Right atrium auricular region (tissue), 2 donors: ENCODE results near the gene PRKCZ. TPM values are rescaled to one million over a fixed set of nuclear protein-coding genes. Genes with fewer than 3 reads are reported as not detected.

Experiments used
- DNase-seq: peaks from one replicate; pipeline ENCODE4 v3.0.0-alpha.2; 2019; ENCODE audit warnings: low spot score
- H3K27ac ChIP-seq, 2 donors: fragments of 200-600 bp; sonication (generic); 1 replicate in 1 of 2; 2 replicates in 1 of 2; pipeline ENCODE4 v1.5.1; 2016 to 2019
- H3K27me3 ChIP-seq, 2 donors: fragments of 200-600 bp; sonication (generic); one replicate each; pipeline versions ENCODE4 v1.5.1 to v1.6.0; 2017 to 2019
- H3K36me3 ChIP-seq: fragments of 200-600 bp; sonication (generic); one replicate; pipeline ENCODE4 v1.5.1; 2016
- H3K4me1 ChIP-seq, 2 donors: fragments of 200-600 bp; sonication (generic); one replicate each; pipeline versions ENCODE4 v1.5.1 to v1.6.0; 2017 to 2019
- H3K4me3 ChIP-seq, 2 donors: fragments of 200-600 bp; sonication (generic); 1 replicate in 1 of 2; 2 replicates in 1 of 2; pipeline ENCODE4 v1.5.1; 2017 to 2019; ENCODE audit warnings: mild to moderate bottlenecking in 1 of 2, moderate library complexity in 1 of 2
- H3K9me3 ChIP-seq, 2 donors: fragments of 200-600 bp; sonication (generic); one replicate each; pipeline ENCODE4 v1.5.1; 2019
- total RNA-seq, 2 donors: library from RNA; depleted of rRNA; stranded (reverse); fragments of >200 nt; gene quantifications; one replicate each; pipeline ENCODE4 v1.1.0, GENCODE V29; 2016
- TF ChIP-seq, protein P1 (sequence below), 2 donors: fragments of 200-600 bp; sonication (generic); IDR thresholded peaks; one replicate each; pipeline ENCODE4 v1.5.1; 2019; ENCODE audit warnings: antibody characterized with exemption in 2 of 2

Gene PRKCZ
- total RNA-seq, 2 donors from 2014 or later: 15.3 to 16.4 TPM

DNA sequence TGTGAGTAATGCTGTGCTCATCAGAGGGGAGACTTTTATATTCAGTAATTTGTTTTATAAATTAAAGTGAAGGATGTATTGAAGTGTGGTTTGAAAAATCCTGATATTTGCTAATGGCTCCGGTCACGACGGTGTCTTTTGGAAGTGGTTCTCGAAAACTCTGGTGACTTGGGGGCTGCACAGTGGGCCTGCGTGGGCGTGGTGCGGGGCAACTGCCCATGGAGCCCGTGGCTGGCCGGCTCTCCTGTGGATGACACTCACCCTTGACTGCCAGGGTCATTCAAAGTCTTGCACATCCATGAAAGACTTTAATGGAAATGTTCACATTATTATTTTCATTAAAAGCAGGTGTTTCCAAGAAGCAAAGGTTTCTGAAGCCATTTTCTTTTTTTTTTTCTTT is 136.7 kb downstream of the PRKCZ start:
- Histone ChIP-seq H3K27me3 (no peaks in the 10 kb centered on the region), H3K27ac (no peak overlapping the region), H3K4me1 (peaks cover 0 to 27% of the 10 kb centered on the region in 2 donors), H3K4me3 (no peak overlapping the region), H3K9me3 (no peaks in the 10 kb centered on the region), H3K36me3 (no peaks in the 10 kb centered on the region)
- TF ChIP-seq, protein P1, sequence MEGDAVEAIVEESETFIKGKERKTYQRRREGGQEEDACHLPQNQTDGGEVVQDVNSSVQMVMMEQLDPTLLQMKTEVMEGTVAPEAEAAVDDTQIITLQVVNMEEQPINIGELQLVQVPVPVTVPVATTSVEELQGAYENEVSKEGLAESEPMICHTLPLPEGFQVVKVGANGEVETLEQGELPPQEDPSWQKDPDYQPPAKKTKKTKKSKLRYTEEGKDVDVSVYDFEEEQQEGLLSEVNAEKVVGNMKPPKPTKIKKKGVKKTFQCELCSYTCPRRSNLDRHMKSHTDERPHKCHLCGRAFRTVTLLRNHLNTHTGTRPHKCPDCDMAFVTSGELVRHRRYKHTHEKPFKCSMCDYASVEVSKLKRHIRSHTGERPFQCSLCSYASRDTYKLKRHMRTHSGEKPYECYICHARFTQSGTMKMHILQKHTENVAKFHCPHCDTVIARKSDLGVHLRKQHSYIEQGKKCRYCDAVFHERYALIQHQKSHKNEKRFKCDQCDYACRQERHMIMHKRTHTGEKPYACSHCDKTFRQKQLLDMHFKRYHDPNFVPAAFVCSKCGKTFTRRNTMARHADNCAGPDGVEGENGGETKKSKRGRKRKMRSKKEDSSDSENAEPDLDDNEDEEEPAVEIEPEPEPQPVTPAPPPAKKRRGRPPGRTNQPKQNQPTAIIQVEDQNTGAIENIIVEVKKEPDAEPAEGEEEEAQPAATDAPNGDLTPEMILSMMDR (IDR thresholded peaks at IDR 0.05): no peak
- no peak for DNase-seq

- H3K27me3 ChIP-seq: no peaks in the 10 kb centered on the region
- TF ChIP-seq, protein P1 (IDR thresholded peaks at IDR 0.05): no peak
- DNase-seq: no peak
- peaks cover 0 to 34% of the 10 kb centered on the region in 2 donors for H3K4me1 ChIP-seq
- H3K9me3 ChIP-seq: no peaks in the 10 kb centered on the region
- H3K4me3 ChIP-seq: no peak overlapping the region
- H3K27ac ChIP-seq: no peak overlapping the region
- no peaks in the 10 kb centered on the region for H3K36me3 ChIP-seq
Measured at GRCh38 chr1:2187619-2188018, 137.4 kb downstream of the PRKCZ start.

- Histone ChIP-seq H3K4me3 (no peak overlapping the region), H3K27ac (no peak overlapping the region), H3K27me3 (no peaks in the 10 kb centered on the region), H3K36me3 (no peaks in the 10 kb centered on the region), H3K4me1 (peaks cover 0 to 41% of the 10 kb centered on the region in 2 donors), H3K9me3 (no peaks in the 10 kb centered on the region)
- no peak for DNase-seq
- TF ChIP-seq, protein P1 (IDR thresholded peaks at IDR 0.05): no peak
Measured at GRCh38 chr1:2188336-2188735, 138.1 kb downstream of the PRKCZ start.

- TF ChIP-seq, protein P1 (IDR thresholded peaks at IDR 0.05): no peak
Measured at GRCh38 chr1:2189459-2190425, 139.5 kb downstream of the PRKCZ start.

DNA sequence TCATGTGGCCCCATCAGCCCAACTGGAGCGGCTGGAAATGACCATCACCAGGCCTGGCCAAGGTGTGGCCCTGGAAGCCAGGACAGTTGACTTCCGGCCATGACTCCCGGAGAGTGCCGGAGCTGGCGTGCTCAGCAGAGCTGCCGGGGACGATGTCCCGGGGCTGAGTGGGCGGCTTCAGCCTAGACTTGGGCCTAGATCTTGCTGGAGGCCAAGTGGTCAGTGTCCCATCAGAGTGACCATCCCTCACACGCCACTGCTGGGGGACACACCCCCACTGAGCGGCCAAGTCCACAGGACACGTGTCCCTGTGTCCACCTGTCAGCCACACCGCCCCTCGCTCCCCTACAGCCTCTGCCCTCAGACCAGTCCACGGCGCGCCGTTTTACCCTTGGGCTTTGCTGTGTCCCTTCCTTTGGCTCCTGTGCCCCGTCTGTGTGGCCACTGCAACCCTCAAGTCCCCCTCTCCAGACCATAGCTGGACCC is 140.3 kb downstream of the PRKCZ start:
- no peak for DNase-seq
- no peaks in the 10 kb centered on the region for H3K36me3 ChIP-seq
- TF ChIP-seq, protein P1 (IDR thresholded peaks at IDR 0.05): no peak
- peak overlapping the region; percentile 93 to 97 for H3K27ac ChIP-seq
- H3K9me3 ChIP-seq: no peaks in the 10 kb centered on the region
- H3K4me1 ChIP-seq: peaks cover 0 to 56% of the 10 kb centered on the region in 2 donors
- H3K4me3 ChIP-seq: peak overlapping the region; percentile 55 to 60
- no peaks in the 10 kb centered on the region for H3K27me3 ChIP-seq

More at GRCh38 chr1:2189459-2190425, 139.5 kb downstream of the PRKCZ start:
- no peaks in the 10 kb centered on the region for H3K9me3 ChIP-seq
- DNase-seq: peak; percentile 97
- peak overlapping the region; percentile 55 to 60 for H3K4me3 ChIP-seq
- H3K36me3 ChIP-seq: no peaks in the 10 kb centered on the region
- peaks cover 0 to 51% of the 10 kb centered on the region in 2 donors for H3K4me1 ChIP-seq
- H3K27ac ChIP-seq: peak overlapping the region; percentile 93 to 97
- no peaks in the 10 kb centered on the region for H3K27me3 ChIP-seq
